Neural progenitor cell (in vitro differentiated cells): ENCODE measurements around the gene USP49. TPM values are rescaled to one million over a fixed set of nuclear protein-coding genes. Genes with fewer than 3 reads are reported as not detected.

Source experiments
- DNase-seq: peaks from one replicate; pipeline ENCODE4 v3.0.0-alpha.2; 2016; ENCODE audit warnings: low spot score
- H2AFZ ChIP-seq: fragments of 200-600 bp; sonication (generic); replicated peaks from 2 replicates; pipeline ENCODE4 v1.6.1; 2016; ENCODE audit warnings: antibody characterized with exemption
- H3F3A ChIP-seq: fragments of 200-600 bp; sonication (generic); 2 replicates; pipeline ENCODE4 v1.6.1; 2016; ENCODE audit warnings: antibody characterized with exemption, low read depth
- H3K27ac ChIP-seq: fragments of 200-600 bp; sonication (generic); 2 replicates; pipeline ENCODE4 v1.5.1; 2016; ENCODE audit warnings: mild to moderate bottlenecking
- H3K27me3 ChIP-seq: fragments of 200-600 bp; sonication (generic); 2 replicates; pipeline ENCODE4 v1.6.1; 2016; ENCODE audit warnings: mild to moderate bottlenecking, moderate library complexity
- H3K36me3 ChIP-seq: fragments of 200-600 bp; sonication (generic); 2 replicates; pipeline ENCODE4 v1.5.1; 2016
- H3K4me1 ChIP-seq: fragments of 200-600 bp; sonication (generic); 2 replicates; pipeline ENCODE4 v1.6.1; 2016; ENCODE audit warnings: mixed run types
- H3K4me2 ChIP-seq: fragments of 200-600 bp; sonication (generic); 2 replicates; pipeline ENCODE4 v1.6.1; 2016
- H3K4me3 ChIP-seq: fragments of 200-600 bp; sonication (generic); 2 replicates; pipeline ENCODE4 v1.5.1; 2016
- H3K79me2 ChIP-seq: fragments of 200-600 bp; sonication (generic); 2 replicates; pipeline ENCODE4 v1.6.1; 2016; ENCODE audit warnings: low read depth
- H3K9ac ChIP-seq: fragments of 200-600 bp; sonication (generic); 2 replicates; pipeline ENCODE4 v1.6.1; 2016
- H3K9me3 ChIP-seq: fragments of 200-600 bp; sonication (generic); 2 replicates; pipeline ENCODE4 v1.5.1; 2016; ENCODE audit warnings: low read depth
- H4K20me1 ChIP-seq: fragments of 200-600 bp; sonication (generic); 2 replicates; pipeline ENCODE4 v1.6.1; 2016; ENCODE audit warnings: low read depth
- H3K27ac Mint-ChIP-seq: 3 replicates; pipeline ENCODE4 v1.8.0; 2021; ENCODE audit warnings: mixed read lengths
- H3K27me3 Mint-ChIP-seq: 2 replicates; pipeline ENCODE4 v1.8.0; 2022; ENCODE audit warnings: low read depth, mild to moderate bottlenecking, inconsistent platforms, moderate library complexity, mixed read lengths; ENCODE audit not compliant: insufficient read depth
- H3K36me3 Mint-ChIP-seq: 3 replicates; pipeline ENCODE4 v1.8.0; 2021; ENCODE audit warnings: mixed read lengths
- H3K4me1 Mint-ChIP-seq: 3 replicates; pipeline ENCODE4 v1.8.0; 2021; ENCODE audit warnings: mixed read lengths
- H3K4me3 Mint-ChIP-seq: 3 replicates; pipeline ENCODE4 v1.8.0; 2021; ENCODE audit warnings: mild to moderate bottlenecking, moderate library complexity, mixed read lengths
- H3K9me3 Mint-ChIP-seq: 3 replicates; pipeline ENCODE4 v1.8.0; 2020; ENCODE audit warnings: mixed read lengths
- EZH2 ChIP-seq: fragments of 200-600 bp; sonication (generic); IDR thresholded peaks from 2 replicates; pipeline ENCODE4 v1.6.1; 2017; ENCODE audit warnings: antibody characterized with exemption, mild to moderate bottlenecking, moderate library complexity
- EZH2phosphoT487 ChIP-seq: fragments of 200-600 bp; sonication (generic); IDR thresholded peaks from 2 replicates; pipeline ENCODE4 v1.6.1; 2017; ENCODE audit warnings: antibody characterized with exemption
- total RNA-seq: library from RNA; depleted of rRNA; stranded (reverse); fragments of >200 nt; gene quantifications from 2 replicates; pipeline ENCODE4 v1.2.3, GENCODE V29; 2015; ENCODE audit warnings: low replicate concordance
- TF ChIP-seq, protein P1 (sequence below): fragments of 200-600 bp; sonication (generic); IDR thresholded peaks from 2 replicates; pipeline ENCODE4 v1.5.1; 2017; ENCODE audit warnings: antibody characterized with exemption, mild to moderate bottlenecking

The USP49 gene
- total RNA-seq, 1 donor from 2014 or later, result 25.0 TPM

DNA sequence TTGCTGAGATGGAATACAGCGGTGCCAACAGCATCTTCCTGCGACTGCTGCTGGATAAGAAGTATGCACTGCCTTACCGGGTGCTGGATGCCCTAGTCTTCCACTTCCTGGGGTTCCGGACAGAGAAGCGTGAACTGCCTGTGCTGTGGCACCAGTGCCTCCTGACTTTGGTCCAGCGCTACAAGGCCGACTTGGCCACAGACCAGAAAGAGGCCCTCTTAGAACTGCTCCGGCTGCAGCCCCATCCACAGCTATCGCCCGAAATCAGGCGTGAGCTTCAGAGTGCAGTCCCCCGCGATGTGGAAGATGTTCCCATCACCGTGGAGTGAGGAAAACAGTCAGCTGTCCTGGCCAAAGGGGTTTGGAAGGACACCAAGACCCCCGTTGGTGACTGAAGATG is 37.2 kb upstream of the USP49 start:
- Histone ChIP-seq H3K27me3 (no peaks in the 10 kb centered on the region), H4K20me1 (peaks cover 17% of the 10 kb centered on the region), H3K9ac (no peak overlapping the region), H3K4me1 (no peaks in the 10 kb centered on the region), H3K79me2 (peaks cover 21% of the 10 kb centered on the region), H3K36me3 (no peaks in the 10 kb centered on the region), H3F3A (peaks cover 25% of the 10 kb centered on the region), H3K4me3 (no peak overlapping the region), H3K4me2 (no peak overlapping the region), H3K27ac (no peak overlapping the region), H2AFZ (no peak overlapping the region), H3K9me3 (no peaks in the 10 kb centered on the region)
- no peak overlapping the region for H3K4me3 Mint-ChIP-seq
- DNase-seq, result no peak
- no peak overlapping the region for H3K27ac Mint-ChIP-seq
- H3K36me3 Mint-ChIP-seq, result peaks cover 14% of the 10 kb centered on the region
- H3K27me3 Mint-ChIP-seq, result peaks cover 3% of the 10 kb centered on the region
- TF ChIP-seq, protein P1, sequence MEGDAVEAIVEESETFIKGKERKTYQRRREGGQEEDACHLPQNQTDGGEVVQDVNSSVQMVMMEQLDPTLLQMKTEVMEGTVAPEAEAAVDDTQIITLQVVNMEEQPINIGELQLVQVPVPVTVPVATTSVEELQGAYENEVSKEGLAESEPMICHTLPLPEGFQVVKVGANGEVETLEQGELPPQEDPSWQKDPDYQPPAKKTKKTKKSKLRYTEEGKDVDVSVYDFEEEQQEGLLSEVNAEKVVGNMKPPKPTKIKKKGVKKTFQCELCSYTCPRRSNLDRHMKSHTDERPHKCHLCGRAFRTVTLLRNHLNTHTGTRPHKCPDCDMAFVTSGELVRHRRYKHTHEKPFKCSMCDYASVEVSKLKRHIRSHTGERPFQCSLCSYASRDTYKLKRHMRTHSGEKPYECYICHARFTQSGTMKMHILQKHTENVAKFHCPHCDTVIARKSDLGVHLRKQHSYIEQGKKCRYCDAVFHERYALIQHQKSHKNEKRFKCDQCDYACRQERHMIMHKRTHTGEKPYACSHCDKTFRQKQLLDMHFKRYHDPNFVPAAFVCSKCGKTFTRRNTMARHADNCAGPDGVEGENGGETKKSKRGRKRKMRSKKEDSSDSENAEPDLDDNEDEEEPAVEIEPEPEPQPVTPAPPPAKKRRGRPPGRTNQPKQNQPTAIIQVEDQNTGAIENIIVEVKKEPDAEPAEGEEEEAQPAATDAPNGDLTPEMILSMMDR, result no peak
- TF ChIP-seq EZH2 (no peak), EZH2phosphoT487 (no peak)
- peaks cover 4% of the 10 kb centered on the region for H3K4me1 Mint-ChIP-seq
- no peaks in the 10 kb centered on the region for H3K9me3 Mint-ChIP-seq

DNA sequence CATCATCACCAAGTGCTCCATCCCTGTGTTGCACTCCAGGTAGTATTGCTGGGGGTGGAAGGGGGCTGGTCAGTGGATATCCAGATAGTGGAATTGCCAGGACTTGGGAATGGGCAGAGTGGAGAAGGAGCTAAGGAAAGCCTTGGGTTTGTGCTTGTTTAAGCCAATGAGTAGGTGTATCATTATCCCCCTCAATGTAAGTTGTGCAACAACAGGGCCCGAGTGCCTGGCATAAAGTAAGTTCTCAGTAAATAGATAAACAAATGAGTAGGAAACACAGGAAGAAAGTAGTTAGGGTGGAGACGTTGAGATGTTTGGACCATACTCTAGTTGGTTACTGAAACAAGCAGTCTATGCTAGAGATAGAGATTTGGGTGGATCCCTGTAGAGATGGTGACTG is 36.6 kb upstream of the USP49 start:
- Histone ChIP-seq H3K4me2 (no peak overlapping the region), H3K36me3 (no peaks in the 10 kb centered on the region), H3F3A (peaks cover 25% of the 10 kb centered on the region), H3K4me1 (no peaks in the 10 kb centered on the region), H3K4me3 (no peak overlapping the region), H3K27me3 (no peaks in the 10 kb centered on the region), H4K20me1 (peaks cover 21% of the 10 kb centered on the region), H3K27ac (no peak overlapping the region), H3K79me2 (peaks cover 26% of the 10 kb centered on the region), H2AFZ (no peak overlapping the region), H3K9me3 (no peaks in the 10 kb centered on the region), H3K9ac (no peak overlapping the region)
- H3K27ac Mint-ChIP-seq, result no peak overlapping the region
- H3K4me1 Mint-ChIP-seq, result peaks cover 4% of the 10 kb centered on the region
- no peaks in the 10 kb centered on the region for H3K27me3 Mint-ChIP-seq
- no peak for DNase-seq
- H3K4me3 Mint-ChIP-seq, result no peak overlapping the region
- no peaks in the 10 kb centered on the region for H3K9me3 Mint-ChIP-seq
- peaks cover 16% of the 10 kb centered on the region for H3K36me3 Mint-ChIP-seq
- TF ChIP-seq EZH2phosphoT487 (no peak), EZH2 (no peak)
- TF ChIP-seq, protein P1, result no peak

DNA sequence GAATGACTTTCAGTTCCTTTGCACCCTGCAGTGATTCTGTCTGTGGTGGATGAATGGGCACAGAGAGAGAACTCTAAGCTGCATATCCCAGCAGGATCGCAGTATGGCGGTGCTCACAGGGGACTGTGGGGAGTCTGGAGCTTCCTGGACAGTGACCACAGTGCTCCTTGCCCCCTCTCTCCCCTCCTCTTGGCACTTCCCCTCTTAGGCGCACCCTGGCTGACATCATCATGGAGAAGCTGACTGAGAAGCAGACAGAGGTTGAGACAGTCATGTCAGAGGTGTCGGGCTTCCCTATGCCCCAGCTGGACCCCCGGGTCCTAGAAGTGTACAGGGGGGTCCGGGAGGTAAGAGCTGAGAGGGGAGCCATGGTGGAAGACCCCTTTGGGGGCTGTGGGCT is 34.7 kb upstream of the USP49 start:
- no peak for DNase-seq
- H3K36me3 Mint-ChIP-seq, result peaks cover 20% of the 10 kb centered on the region
- no peak overlapping the region for H3K27ac Mint-ChIP-seq
- no peak overlapping the region for H3K4me3 Mint-ChIP-seq
- TF ChIP-seq EZH2phosphoT487, result no peak
- TF ChIP-seq, protein P1, result no peak
- no peak for TF ChIP-seq EZH2
- Histone ChIP-seq H3K27ac (no peak overlapping the region), H3K4me3 (no peak overlapping the region), H3K36me3 (no peaks in the 10 kb centered on the region), H3K79me2 (peaks cover 44% of the 10 kb centered on the region), H4K20me1 (peaks cover 21% of the 10 kb centered on the region), H3K9ac (no peak overlapping the region), H3F3A (peaks cover 11% of the 10 kb centered on the region), H3K4me2 (no peak overlapping the region), H3K4me1 (no peaks in the 10 kb centered on the region), H3K9me3 (no peaks in the 10 kb centered on the region), H2AFZ (no peak overlapping the region), H3K27me3 (no peaks in the 10 kb centered on the region)
- H3K9me3 Mint-ChIP-seq, result no peaks in the 10 kb centered on the region
- H3K27me3 Mint-ChIP-seq, result no peaks in the 10 kb centered on the region
- no peaks in the 10 kb centered on the region for H3K4me1 Mint-ChIP-seq
